Measurements from ENCODE around the gene PPFIA3. TPM values are rescaled to one million over a fixed set of nuclear protein-coding genes. Genes with fewer than 3 reads are reported as not detected.
"Not testable (repeated sequence)": the region's sequence is repeated elsewhere in the genome, so short reads cannot be mapped to it uniquely, and the experiment has no call there.

Gene PPFIA3
- total RNA-seq, 2 donors from 2014 or later, result 27.5 to 36.3 TPM

DNA sequence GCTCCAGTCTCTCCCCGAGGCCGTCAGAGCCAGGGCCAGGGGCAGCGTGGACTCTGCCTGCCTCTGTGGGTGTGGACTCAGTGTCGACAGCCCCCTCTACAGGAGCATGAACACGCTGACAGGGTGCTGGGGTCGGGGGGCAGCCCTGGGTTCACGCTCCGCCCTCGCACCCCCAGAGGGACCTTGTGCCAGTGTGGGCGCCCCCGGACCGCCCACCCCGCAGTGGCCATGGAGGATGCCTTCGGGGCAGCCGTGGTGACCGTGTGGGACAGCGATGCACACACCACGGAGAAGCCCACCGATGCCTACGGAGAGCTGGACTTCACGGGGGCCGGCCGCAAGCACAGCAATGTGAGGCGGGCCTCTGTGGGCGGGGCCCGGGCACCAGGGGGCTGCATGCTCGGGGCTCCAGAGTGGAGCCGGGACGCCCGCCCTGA lies 46.5 kb downstream of the PPFIA3 start:
- intact Hi-C loops (cut with DNase I), result no loop called here
- Histone ChIP-seq H3K9me3 (no peaks in the 10 kb centered on the region), H3K4me3 (peak overlapping the region; percentile 8), H3K27me3 (no peaks in the 10 kb centered on the region), H3K9ac (ENCODE audit: low read depth in 2 of 2, low read length in 2 of 2) (peak overlapping the region; percentile 84 to 86), H3K36me3 (no peaks in the 10 kb centered on the region), H3K27ac (peak overlapping the region; percentile 65), H3K4me1 (peaks cover 9% of the 10 kb centered on the region)
- TF ChIP-seq, protein P1, sequence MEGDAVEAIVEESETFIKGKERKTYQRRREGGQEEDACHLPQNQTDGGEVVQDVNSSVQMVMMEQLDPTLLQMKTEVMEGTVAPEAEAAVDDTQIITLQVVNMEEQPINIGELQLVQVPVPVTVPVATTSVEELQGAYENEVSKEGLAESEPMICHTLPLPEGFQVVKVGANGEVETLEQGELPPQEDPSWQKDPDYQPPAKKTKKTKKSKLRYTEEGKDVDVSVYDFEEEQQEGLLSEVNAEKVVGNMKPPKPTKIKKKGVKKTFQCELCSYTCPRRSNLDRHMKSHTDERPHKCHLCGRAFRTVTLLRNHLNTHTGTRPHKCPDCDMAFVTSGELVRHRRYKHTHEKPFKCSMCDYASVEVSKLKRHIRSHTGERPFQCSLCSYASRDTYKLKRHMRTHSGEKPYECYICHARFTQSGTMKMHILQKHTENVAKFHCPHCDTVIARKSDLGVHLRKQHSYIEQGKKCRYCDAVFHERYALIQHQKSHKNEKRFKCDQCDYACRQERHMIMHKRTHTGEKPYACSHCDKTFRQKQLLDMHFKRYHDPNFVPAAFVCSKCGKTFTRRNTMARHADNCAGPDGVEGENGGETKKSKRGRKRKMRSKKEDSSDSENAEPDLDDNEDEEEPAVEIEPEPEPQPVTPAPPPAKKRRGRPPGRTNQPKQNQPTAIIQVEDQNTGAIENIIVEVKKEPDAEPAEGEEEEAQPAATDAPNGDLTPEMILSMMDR (IDR thresholded peaks at IDR 0.05), result no peak
- no peak for DNase-seq

DNA sequence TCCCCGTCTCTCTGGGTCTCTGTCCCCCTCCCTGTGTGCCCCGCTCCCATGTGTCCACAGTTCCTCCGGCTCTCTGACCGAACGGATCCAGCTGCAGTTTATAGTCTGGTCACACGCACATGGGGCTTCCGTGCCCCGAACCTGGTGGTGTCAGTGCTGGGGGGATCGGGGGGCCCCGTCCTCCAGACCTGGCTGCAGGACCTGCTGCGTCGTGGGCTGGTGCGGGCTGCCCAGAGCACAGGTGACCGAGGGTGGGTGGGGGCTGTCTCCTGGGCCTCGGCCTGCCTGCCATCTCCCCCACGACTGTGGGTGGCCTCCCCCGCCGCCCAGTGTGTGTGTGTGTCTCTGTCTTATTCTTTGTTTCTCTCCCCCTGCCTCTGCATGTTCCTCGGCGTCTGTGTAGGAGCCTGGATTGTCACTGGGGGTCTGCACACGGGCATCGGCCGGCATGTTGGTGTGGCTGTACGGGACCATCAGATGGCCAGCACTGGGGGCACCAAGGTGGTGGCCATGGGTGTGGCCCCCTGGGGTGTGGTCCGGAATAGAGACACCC lies 48.6 kb downstream of the PPFIA3 start:
- H3K36me3 ChIP-seq, result no peaks in the 10 kb centered on the region
- intact Hi-C loops (cut with DNase I), result no loop called here
- peak overlapping the region; percentile 17 for H3K27ac ChIP-seq
- no peaks in the 10 kb centered on the region for H3K9me3 ChIP-seq
- H3K9ac ChIP-seq (ENCODE audit: low read depth in 2 of 2, low read length in 2 of 2), result peak overlapping the region; percentile 39 to 67
- no peak for DNase-seq
- H3K27me3 ChIP-seq, result no peaks in the 10 kb centered on the region
- TF ChIP-seq, protein P1 (IDR thresholded peaks at IDR 0.05), result no peak
- H3K4me3 ChIP-seq, result no peak overlapping the region
- peaks cover 7% of the 10 kb centered on the region for H3K4me1 ChIP-seq

DNA sequence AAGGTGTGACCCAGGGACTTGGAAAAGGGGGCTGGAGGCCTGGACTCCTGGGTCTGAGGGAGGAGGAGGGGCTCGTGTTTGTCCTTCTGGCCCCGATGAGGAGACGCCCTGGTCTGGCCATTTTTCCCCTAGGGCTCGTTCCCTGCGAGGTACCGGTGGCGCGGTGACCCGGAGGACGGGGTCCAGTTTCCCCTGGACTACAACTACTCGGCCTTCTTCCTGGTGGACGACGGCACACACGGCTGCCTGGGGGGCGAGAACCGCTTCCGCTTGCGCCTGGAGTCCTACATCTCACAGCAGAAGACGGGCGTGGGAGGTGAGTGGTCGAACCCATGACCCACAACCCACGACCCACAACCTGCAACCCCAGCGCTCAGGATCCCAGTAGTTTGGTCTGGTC lies 49.1 kb downstream of the PPFIA3 start:
- Histone ChIP-seq H3K9ac (ENCODE audit: low read depth in 2 of 2, low read length in 2 of 2) (peak overlapping the region; percentile 39 to 67), H3K36me3 (no peaks in the 10 kb centered on the region), H3K27ac (peak overlapping the region; percentile 17), H3K9me3 (no peaks in the 10 kb centered on the region), H3K4me1 (peaks cover 7% of the 10 kb centered on the region), H3K27me3 (no peaks in the 10 kb centered on the region), H3K4me3 (no peak overlapping the region)
- intact Hi-C loops (cut with DNase I), result no loop called here
- TF ChIP-seq, protein P1 (IDR thresholded peaks at IDR 0.05), result no peak
- DNase-seq, result no peak

DNA sequence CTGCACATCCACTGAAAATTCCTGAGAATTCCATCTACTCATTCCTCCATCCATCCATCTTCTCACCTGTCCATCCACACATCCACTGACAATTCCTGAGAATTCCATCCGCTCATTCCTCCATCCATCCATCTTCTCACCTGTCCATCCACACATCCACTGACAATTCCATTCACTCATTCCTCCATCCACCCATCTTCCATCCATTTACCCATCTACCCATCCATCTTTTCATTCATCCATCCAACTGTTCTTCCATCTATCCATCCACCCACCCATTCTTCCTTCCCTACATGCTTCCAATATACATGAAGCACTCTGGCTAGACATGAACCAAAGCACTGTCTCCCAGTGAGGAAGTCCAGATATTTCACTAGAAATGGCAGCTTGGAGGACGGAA lies 53.9 kb downstream of the PPFIA3 start:
- intact Hi-C loops (cut with DNase I), result no loop called here
- Histone ChIP-seq H3K36me3 (no peaks in the 10 kb centered on the region), H3K9me3 (no peaks in the 10 kb centered on the region), H3K4me1 (no peaks in the 10 kb centered on the region), H3K27me3 (no peaks in the 10 kb centered on the region), H3K4me3 (no peak overlapping the region), H3K27ac (no peak overlapping the region), H3K9ac (ENCODE audit: low read depth in 2 of 2, low read length in 2 of 2) (no peak overlapping the region)
- DNase-seq, result no peak
- TF ChIP-seq, protein P1 (IDR thresholded peaks at IDR 0.05), result no peak

DNA sequence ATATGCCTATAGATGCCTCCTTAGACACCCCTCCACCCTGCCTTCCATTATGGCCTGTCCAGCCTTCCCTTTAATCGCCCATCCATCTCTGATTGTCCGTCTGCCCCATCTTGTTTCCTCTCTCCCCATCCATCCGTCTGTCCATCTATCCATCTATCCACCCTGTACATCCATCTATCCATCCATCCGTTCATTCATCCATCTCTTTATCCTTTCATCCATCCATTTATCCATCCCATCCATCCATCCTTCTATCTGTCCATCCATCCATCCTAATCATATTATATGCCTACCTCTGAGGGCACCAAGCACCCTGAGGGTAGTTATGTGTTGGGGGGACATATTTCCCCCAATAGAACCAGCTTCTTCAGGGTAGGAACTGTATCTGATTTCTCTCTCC lies 61.3 kb downstream of the PPFIA3 start:
- TF ChIP-seq, protein P1 (IDR thresholded peaks at IDR 0.05), result no peak
- no peak for DNase-seq
- Histone ChIP-seq H3K27me3 (no peaks in the 10 kb centered on the region), H3K36me3 (no peaks in the 10 kb centered on the region), H3K9ac (ENCODE audit: low read depth in 2 of 2, low read length in 2 of 2) (no peak overlapping the region), H3K4me3 (no peak overlapping the region), H3K27ac (no peak overlapping the region), H3K9me3 (no peaks in the 10 kb centered on the region), H3K4me1 (peaks cover 3% of the 10 kb centered on the region)
- intact Hi-C loops (cut with DNase I), result no loop called here

DNA sequence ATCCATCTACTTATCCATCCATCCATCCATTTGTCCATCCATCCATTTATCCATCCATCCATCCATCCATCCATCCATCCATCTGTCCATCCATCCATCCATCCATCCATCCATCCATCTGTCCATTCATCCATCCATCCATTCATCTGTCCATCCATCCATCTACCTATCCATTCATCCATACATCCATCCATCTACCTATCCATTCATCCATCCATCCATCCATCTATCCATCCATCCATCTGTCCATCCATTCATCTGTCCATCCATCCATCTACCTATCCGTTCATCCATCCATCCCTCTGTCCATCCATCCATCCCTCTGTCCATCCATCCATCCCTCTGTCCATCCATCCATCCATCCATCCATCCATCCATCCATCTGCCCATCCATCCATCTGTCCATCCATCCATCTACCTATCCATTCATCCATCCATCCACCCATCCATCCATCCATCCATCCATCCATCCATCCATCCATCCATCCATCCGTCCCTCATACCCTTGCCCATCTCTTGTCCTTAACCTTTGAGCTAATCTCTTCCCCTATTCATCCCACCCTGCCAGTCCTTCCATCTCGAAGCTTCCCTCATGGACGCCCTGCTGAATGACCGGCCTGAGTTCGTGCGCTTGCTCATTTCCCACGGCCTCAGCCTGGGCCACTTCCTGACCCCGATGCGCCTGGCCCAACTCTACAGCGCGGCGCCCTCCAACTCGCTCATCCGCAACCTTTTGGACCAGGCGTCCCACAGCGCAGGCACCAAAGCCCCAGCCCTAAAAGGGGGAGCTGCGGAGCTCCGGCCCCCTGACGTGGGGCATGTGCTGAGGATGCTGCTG lies 62.9 kb downstream of the PPFIA3 start:
- H3K27me3 ChIP-seq, H3K36me3 ChIP-seq: not testable (repeated sequence)

More for the DNA sequence above, 62.9 kb downstream of the PPFIA3 start:
- intact Hi-C loops (cut with DNase I); H3K9ac ChIP-seq (ENCODE audit: low read depth in 2 of 2, low read length in 2 of 2); H3K9me3 ChIP-seq; H3K4me3 ChIP-seq; DNase-seq; H3K27ac ChIP-seq; H3K4me1 ChIP-seq: not testable (repeated sequence)
